GM12878 (cell line): ENCODE results near the gene MDFIC. TPM values are rescaled to one million over a fixed set of nuclear protein-coding genes. Genes with fewer than 3 reads are reported as not detected.

Source experiments
- ATAC-seq: fragments of 200-7000 bp; cut with Tn5 transposase; 3 replicates; pipeline ENCODE4 v1.9.1; 2020; ENCODE audit warnings: mild to moderate bottlenecking, moderate library complexity
- BruUV-seq: library from RNA; stranded (reverse); fragments of 400-500 nt; replicated peaks from 2 replicates; lab custom pipeline; 2021; lab: Mats Ljungman, UMichigan
- CTCF ChIA-PET: fragments of 300-600 bp; sonication (Branson Sonifier 250); formaldehyde crosslinking; extraction: SDS; loops from one replicate; lab custom pipeline; 2021; ENCODE audit warnings: inconsistent platforms; lab: Yijun Ruan, JAX
- POLR2A ChIA-PET: fragments of 350-600 bp; formaldehyde crosslinking; extraction: SDS; loops from one replicate; lab custom pipeline; 2021; ENCODE audit warnings: inconsistent platforms; lab: Charles Lee
- RAD21 ChIA-PET: fragments of 300-600 bp; sonication (Branson Sonifier 250); formaldehyde crosslinking; loops from one replicate; lab custom pipeline; 2023; ENCODE audit warnings: antibody characterized with exemption; ENCODE audit not compliant: unreplicated experiment; lab: Charles Lee
- SMC1A ChIA-PET: fragments of 300-600 bp; sonication (Branson Sonifier 250); formaldehyde crosslinking; loops from one replicate; lab custom pipeline; 2023; ENCODE audit not compliant: unreplicated experiment, uncharacterized antibody; lab: Charles Lee
- DNase-seq: peaks from one replicate; pipeline ENCODE4 v3.0.0-alpha.2; 2011; ENCODE audit warnings: low read depth, low spot score
- FAIRE-seq: peaks from 3 replicates; lab custom pipeline; 2011; peaks lifted over from hg19 to GRCh38; lab: Jason Lieb, UNC
- H2AFZ ChIP-seq: 2 replicates; pipeline ENCODE4 v1.6.0; 2011; ENCODE audit warnings: low read depth, low read length, control low read depth; ENCODE audit not compliant: control insufficient read depth
- H3K27ac ChIP-seq: 2 replicates; pipeline ENCODE4 v1.5.1; 2011; ENCODE audit warnings: control low read depth; ENCODE audit not compliant: control insufficient read depth, insufficient read depth
- H3K27me3 ChIP-seq, 2 experiments: replicated peaks in 1 of 2; 2 replicates each; pipeline versions ENCODE4 v1.6.0 to v1.6.1; 2011; ENCODE audit warnings: low read length in 1 of 2; ENCODE audit not compliant: control insufficient read depth in 2 of 2, insufficient read depth in 2 of 2
- H3K36me3 ChIP-seq, 2 experiments: 2 replicates each; pipeline ENCODE4 v1.5.1; 2011; ENCODE audit warnings: low read length in 1 of 2; ENCODE audit not compliant: control insufficient read depth in 2 of 2, insufficient read depth in 2 of 2
- H3K4me1 ChIP-seq: 2 replicates; pipeline ENCODE4 v1.6.1; 2011; ENCODE audit warnings: mild to moderate bottlenecking, low read length, moderate library complexity, mixed read lengths; ENCODE audit not compliant: control insufficient read depth, insufficient read depth
- H3K4me2 ChIP-seq: 2 replicates; pipeline ENCODE4 v1.6.0; 2011; ENCODE audit warnings: control low read depth; ENCODE audit not compliant: control insufficient read depth, insufficient read depth
- H3K4me3 ChIP-seq: fragments of 200-600 bp; sonication (generic); 2 replicates; pipeline ENCODE4 v1.5.1; 2016
- H3K79me2 ChIP-seq: 2 replicates; pipeline ENCODE4 v1.6.0; 2011; ENCODE audit warnings: low read length; ENCODE audit not compliant: control insufficient read depth, insufficient read depth
- H3K9ac ChIP-seq: 2 replicates; pipeline ENCODE4 v1.8.0; 2011; ENCODE audit warnings: low read length, control low read depth, mixed read lengths; ENCODE audit not compliant: control insufficient read depth, insufficient read depth
- H3K9me3 ChIP-seq: replicated peaks from 3 replicates; pipeline ENCODE4 v1.5.1; 2011; ENCODE audit warnings: mild to moderate bottlenecking, low read length; ENCODE audit not compliant: control insufficient read depth, insufficient read depth
- H4K20me1 ChIP-seq: 2 replicates; pipeline ENCODE4 v1.6.0; 2011; ENCODE audit not compliant: control insufficient read depth, insufficient read depth
- CBFB ChIP-seq: IDR thresholded peaks from 2 replicates; pipeline ENCODE4 v1.6.1; 2016; ENCODE audit warnings: antibody characterized with exemption, low read depth
- CHD1 ChIP-seq: IDR thresholded peaks from 2 replicates; pipeline ENCODE4 v1.6.1; 2012; ENCODE audit warnings: low read depth, low read length, improper control_type of control experiment
- EED ChIP-seq: sonication (generic); IDR thresholded peaks from 2 replicates; pipeline ENCODE4 v1.6.1; 2016; ENCODE audit warnings: antibody characterized with exemption, low read depth
- MAX ChIP-seq: IDR thresholded peaks from 2 replicates; pipeline ENCODE4 v1.6.1; 2012; ENCODE audit warnings: low read depth, low read length, improper control_type of control experiment
- NFIC ChIP-seq: IDR thresholded peaks from 2 replicates; pipeline ENCODE4 v1.6.1; 2012; ENCODE audit warnings: low read depth, mild to moderate bottlenecking, inconsistent platforms, low read length, moderate library complexity
- NR2F1 ChIP-seq: fragments of 450-650 bp; conservative IDR thresholded peaks from 2 replicates; pipeline ENCODE4 v1.6.1; 2017; ENCODE audit warnings: mild to moderate bottlenecking
- PBX3 ChIP-seq: IDR thresholded peaks from 2 replicates; pipeline ENCODE4 v1.6.1; 2011; ENCODE audit warnings: mild to moderate bottlenecking, low read depth, low read length, moderate library complexity; ENCODE audit not compliant: insufficient replicate concordance
- RUNX3 ChIP-seq: IDR thresholded peaks from 2 replicates; pipeline ENCODE4 v1.6.1; 2012; ENCODE audit warnings: low read length, inconsistent platforms
- SPI1 ChIP-seq: IDR thresholded peaks from 2 replicates; pipeline ENCODE4 v1.6.1; 2011; ENCODE audit warnings: low read depth, mild to moderate bottlenecking, low read length, moderate library complexity, borderline replicate concordance; ENCODE audit not compliant: insufficient read depth
- SRF ChIP-seq, 2 experiments: IDR thresholded peaks; 2 replicates each; pipeline ENCODE4 v1.6.1; 2011; ENCODE audit warnings: low read depth in 2 of 2, low read length in 2 of 2, mild to moderate bottlenecking in 1 of 2, moderate library complexity in 1 of 2
- TARDBP ChIP-seq: IDR thresholded peaks from 2 replicates; pipeline ENCODE4 v1.6.1; 2016; ENCODE audit warnings: borderline replicate concordance
- TCF7 ChIP-seq: IDR thresholded peaks from 2 replicates; pipeline ENCODE4 v1.6.1; 2014; ENCODE audit warnings: antibody characterized with exemption, borderline replicate concordance
- WGBS: methylation state at CpG from one replicate; pipeline ENCODE4 v1.1.6; 2016; ENCODE audit warnings: low lambda C conversion rate; ENCODE audit not compliant: insufficient replicate concordance, insufficient coverage; ENCODE audit errors: missing lambda C conversion rate; 5-methylcytosine and 5-hydroxymethylcytosine counted together
- in situ Hi-C: fragments of 300-500 bp; cut with MboI; formaldehyde crosslinking; loops from 9 replicates; pipeline ENCODE4 v1.14.3; 2018; ENCODE audit warnings: mixed read lengths
- intact Hi-C: fragments of 100-400 bp; cut with micrococcal nuclease; formaldehyde crosslinking; loops from one replicate; pipeline ENCODE4 v1.14.2; 2022; ENCODE audit not compliant: unreplicated experiment
- polyA plus RNA-seq, 11 experiments: library from polyadenylated mRNA; depleted of rRNA in 4 of 11; unstranded in 6 of 11; stranded (reverse) in 5 of 11; fragments of >200 nt; fragmentation: Nextera tagmentation in 4 of 11; fragmentation: Illumina TruSeq in 1 of 11; extraction: Ambion mirVana in 4 of 11; extraction: Trizol in 1 of 11; gene quantifications; 1 replicate in 1 of 11; 2 replicates in 10 of 11; pipeline versions ENCODE4 v1.2.1 to v1.2.3, GENCODE V29; 2011 to 2016; ENCODE audit warnings: inconsistent platforms in 2 of 11, missing spikeins in 2 of 11, low read depth in 1 of 11
- total RNA-seq, 4 experiments: library from RNA; depleted of rRNA in 3 of 4; stranded (reverse); fragments of >200 nt in 3 of 4; fragmentation: Illumina TruSeq in 1 of 4; extraction: Trizol in 1 of 4; gene quantifications; 2 replicates each; pipeline versions ENCODE4 v1.2.1 to v1.2.3, GENCODE V29; 2013 to 2021

MDFIC gene
- total and polyA plus RNA-seq, 10 of the 15 experiments (the other 5 are each of a cell fraction or from before 2014, with no cell fraction given) = 7.3 to 58.4 (median 40.0) TPM

GRCh38 chr7:115060095-115060870 lies 138.4 kb downstream of the MDFIC start:
- WGBS = 69% methylated on average over 5 of the region's 5 CpGs
- H3K9ac ChIP-seq = no peak overlapping the region
- ChIA-PET SMC1A (interaction anchor here (1.1 kb wide), 1 partner anchor 9 kb away, joined by 4 read pairs; no protein-coding TSS in a partner anchor), POLR2A (no interaction called here), CTCF (interaction anchor here (1.5 kb wide), 1 partner anchor 299 kb away, joined by 3 read pairs; no protein-coding TSS in a partner anchor), RAD21 (interaction anchor here (1.1 kb wide), 1 partner anchor 52 kb away, joined by 3 read pairs; no protein-coding TSS in a partner anchor)
- H2AFZ ChIP-seq = peak overlapping the region; percentile 50
- peak overlapping the region; percentile 46; the same call in 1 of the 2 replicates for H3K27ac ChIP-seq
- H4K20me1 ChIP-seq = no peaks in the 10 kb centered on the region
- DNase-seq (no peak), FAIRE-seq (no peak), ATAC-seq (peak; percentile 57)
- no peaks in the 10 kb centered on the region for H3K36me3 ChIP-seq
- peak overlapping the region; percentile 31; the same call in 1 of the 2 replicates for H3K4me2 ChIP-seq
- BruUV-seq = no TSS peak
- no peaks in the 10 kb centered on the region; the same call in 2 of the 3 replicates for H3K9me3 ChIP-seq
- TF ChIP-seq RUNX3 (peak; percentile 34), TCF7 (no peak)
- in situ Hi-C loops (no loop called here), intact Hi-C loops (no loop called here)
- no peak overlapping the region for H3K4me3 ChIP-seq
- no peaks in the 10 kb centered on the region for H3K79me2 ChIP-seq
- H3K4me1 ChIP-seq = peaks cover 16% of the 10 kb centered on the region
- H3K27me3 ChIP-seq = no peaks in the 10 kb centered on the region

- in situ Hi-C loops = no loop called here
- Histone ChIP-seq H3K27ac (peak overlapping the region; percentile 66), H3K9ac (no peak overlapping the region; the same call in 1 of the 2 replicates), H3K4me3 (no peak overlapping the region), H3K9me3 (no peaks in the 10 kb centered on the region; the same call in 2 of the 3 replicates), H2AFZ (peak overlapping the region; percentile 52), H4K20me1 (no peaks in the 10 kb centered on the region), H3K4me1 (peaks cover 14% of the 10 kb centered on the region), H3K79me2 (no peaks in the 10 kb centered on the region), H3K36me3 (no peaks in the 10 kb centered on the region), H3K27me3 (no peaks in the 10 kb centered on the region), H3K4me2 (peak overlapping the region; percentile 80)
- FAIRE-seq (no peak), ATAC-seq (peak; percentile 89), DNase-seq (peak; percentile 37)
- WGBS = 19% methylated on average over 2 of the region's 2 CpGs
- SMC1A ChIA-PET = no interaction called here
- CTCF ChIA-PET = no interaction called here
- intact Hi-C loops = no loop called here
- no peak for TF ChIP-seq MAX
- peak; percentile 10 to 70; a peak in 1 of 4 replicates for TF ChIP-seq SRF (IDR thresholded peaks at IDR 0.05; ENCODE audit: low read depth in 2 of 2, low read length in 2 of 2)
- TF ChIP-seq PBX3 = peak; percentile 6
- TF ChIP-seq CHD1 = no peak
- peak; percentile 62; the same call in 1 of the 2 replicates for TF ChIP-seq CBFB
- peak; percentile 80 for TF ChIP-seq RUNX3
- peak; percentile 72 for TF ChIP-seq EED
- TF ChIP-seq SPI1 = peak; percentile 46; the same call in 1 of the 2 replicates
- no peak for TF ChIP-seq TARDBP
- TF ChIP-seq NFIC = peak; percentile 51
- TF ChIP-seq NR2F1 = 0 out of 2 replicates have a peak, but pooled peaks have one; percentile 19
- RAD21 ChIA-PET = no interaction called here
- POLR2A ChIA-PET = no interaction called here
- BruUV-seq = no TSS peak
These were observed 144.2 kb downstream of the MDFIC start for GRCh38 chr7:115066050-115066449.
